NCI-H2196 treated with DMSO at 0.1 percent for 48 hours (cell line): ENCODE data around the gene SLC6A3.

Experiments
- DNase-seq: peaks from one replicate; lab custom pipeline; 2025; ENCODE audit not compliant: unreplicated experiment; lab: John Stamatoyannopoulos, UW

Gene SLC6A3

GRCh38 chr5:1390861-1391600 is 54.2 kb downstream of the SLC6A3 start:
- no peak for DNase-seq

GRCh38 chr5:1390333-1390732 is 54.9 kb downstream of the SLC6A3 start:
- DNase-seq, result no peak

- DNase-seq, result no peak
Measured at GRCh38 chr5:1388383-1388967, 56.8 kb downstream of the SLC6A3 start.

- no peak for DNase-seq
Measured at GRCh38 chr5:1387876-1388275, 57.4 kb downstream of the SLC6A3 start.

- DNase-seq, result peak; percentile 41
Measured at GRCh38 chr5:1387059-1387755, 58.0 kb downstream of the SLC6A3 start.

GRCh38 chr5:1386274-1386717 is 58.9 kb downstream of the SLC6A3 start:
- DNase-seq, result peak; percentile 73

- DNase-seq, result peak; percentile 84
Measured at GRCh38 chr5:1385395-1386273, 59.6 kb downstream of the SLC6A3 start.

GRCh38 chr5:1384521-1384920 is 60.7 kb downstream of the SLC6A3 start:
- DNase-seq, result no peak

GRCh38 chr5:1383886-1384401 is 61.3 kb downstream of the SLC6A3 start:
- DNase-seq, result no peak

GRCh38 chr5:1383344-1383743 is 61.9 kb downstream of the SLC6A3 start:
- DNase-seq, result no peak

- no peak for DNase-seq
Measured at GRCh38 chr5:1382248-1382700, 63.0 kb downstream of the SLC6A3 start.

GRCh38 chr5:1381370-1382247 is 63.6 kb downstream of the SLC6A3 start:
- no peak for DNase-seq

GRCh38 chr5:1380910-1381309 is 64.3 kb downstream of the SLC6A3 start:
- DNase-seq, result no peak

- no peak for DNase-seq
Measured at GRCh38 chr5:1380011-1380817, 65.0 kb downstream of the SLC6A3 start.

GRCh38 chr5:1378866-1379659 is 66.2 kb downstream of the SLC6A3 start:
- DNase-seq, result no peak

- no peak for DNase-seq
Measured at GRCh38 chr5:1378096-1378495, 67.1 kb downstream of the SLC6A3 start.

GRCh38 chr5:1376981-1377380 is 68.3 kb downstream of the SLC6A3 start:
- no peak for DNase-seq
